H9 (cell line): ENCODE data around the gene HIVEP1. TPM values are rescaled to one million over a fixed set of nuclear protein-coding genes. Genes with fewer than 3 reads are reported as not detected.

ENCODE experiments used
- DNase-seq: peaks from one replicate; pipeline ENCODE4 v3.0.0-alpha.2; 2017
- H2AFZ ChIP-seq: one replicate; pipeline ENCODE4 v1.6.1; 2013; ENCODE audit warnings: mild to moderate bottlenecking, low read length, control low read depth, moderate library complexity
- H2AK5ac ChIP-seq: 2 replicates; pipeline ENCODE4 v1.6.1; 2013; ENCODE audit warnings: low read length, control low read depth, mixed read lengths; ENCODE audit not compliant: insufficient read length
- H2BK120ac ChIP-seq: one replicate; pipeline ENCODE4 v1.6.1; 2013; ENCODE audit warnings: low read depth, mild to moderate bottlenecking, low read length, control low read depth, inconsistent platforms; ENCODE audit not compliant: poor library complexity, severe bottlenecking
- H2BK12ac ChIP-seq: 2 replicates; pipeline ENCODE4 v1.6.1; 2013; ENCODE audit warnings: low read length, control low read depth, mixed read lengths, low read depth; ENCODE audit not compliant: insufficient read length
- H2BK15ac ChIP-seq: 2 replicates; pipeline ENCODE4 v1.6.1; 2013; ENCODE audit warnings: low read depth, low read length, control low read depth
- H2BK20ac ChIP-seq: one replicate; pipeline ENCODE4 v1.6.1; 2013; ENCODE audit warnings: low read depth, mild to moderate bottlenecking, low read length, control low read depth, inconsistent platforms; ENCODE audit not compliant: poor library complexity, severe bottlenecking
- H2BK5ac ChIP-seq: 2 replicates; pipeline ENCODE4 v1.6.1; 2013; ENCODE audit warnings: low read length, control low read depth, mixed read lengths; ENCODE audit not compliant: insufficient read length
- H3K14ac ChIP-seq: 2 replicates; pipeline ENCODE4 v1.6.1; 2013; ENCODE audit warnings: low read length, control low read depth; ENCODE audit not compliant: insufficient read depth
- H3K18ac ChIP-seq: 2 replicates; pipeline ENCODE4 v1.6.1; 2013; ENCODE audit warnings: low read depth, mild to moderate bottlenecking, mixed read lengths, low read length, control low read depth; ENCODE audit not compliant: insufficient read length
- H3K23ac ChIP-seq: 2 replicates; pipeline ENCODE4 v1.6.1; 2013; ENCODE audit warnings: low read length, control low read depth, mixed read lengths, low read depth; ENCODE audit not compliant: insufficient read length
- H3K23me2 ChIP-seq: 2 replicates; pipeline ENCODE4 v1.6.1; 2013; ENCODE audit warnings: low read depth, mild to moderate bottlenecking, mixed read lengths, low read length, control low read depth; ENCODE audit not compliant: insufficient read length, poor library complexity, severe bottlenecking
- H3K27ac ChIP-seq: 2 replicates; pipeline ENCODE4 v1.5.1; 2013; ENCODE audit warnings: low read length, control low read depth, mixed read lengths, low read depth; ENCODE audit not compliant: insufficient read length
- H3K27me3 ChIP-seq: 2 replicates; pipeline ENCODE4 v1.6.1; 2013; ENCODE audit warnings: low read length, control low read depth, inconsistent platforms; ENCODE audit not compliant: insufficient read depth
- H3K4ac ChIP-seq: 2 replicates; pipeline ENCODE4 v1.6.1; 2013; ENCODE audit warnings: low read depth, mild to moderate bottlenecking, control low read depth, inconsistent platforms, low read length, moderate library complexity
- H3K4me1 ChIP-seq: 2 replicates; pipeline ENCODE4 v1.6.1; 2013; ENCODE audit warnings: low read length, control low read depth, inconsistent platforms; ENCODE audit not compliant: insufficient read depth
- H3K4me2 ChIP-seq: 2 replicates; pipeline ENCODE4 v1.6.1; 2013; ENCODE audit warnings: low read length, control low read depth, mixed read lengths; ENCODE audit not compliant: insufficient read length, insufficient read depth
- H3K56ac ChIP-seq: 2 replicates; pipeline ENCODE4 v1.6.1; 2013; ENCODE audit warnings: low read depth, mild to moderate bottlenecking, mixed read lengths, low read length, control low read depth; ENCODE audit not compliant: insufficient read length
- H3K79me1 ChIP-seq: 2 replicates; pipeline ENCODE4 v1.6.1; 2013; ENCODE audit warnings: low read depth, mild to moderate bottlenecking, moderate library complexity, low read length, control low read depth, inconsistent platforms; ENCODE audit not compliant: insufficient read depth, poor library complexity, severe bottlenecking
- H3K79me2 ChIP-seq: 2 replicates; pipeline ENCODE4 v1.6.1; 2013; ENCODE audit warnings: low read length, control low read depth, inconsistent platforms; ENCODE audit not compliant: insufficient read depth
- H3K9ac ChIP-seq: 2 replicates; pipeline ENCODE4 v1.6.1; 2013; ENCODE audit warnings: low read length, control low read depth, mixed read lengths; ENCODE audit not compliant: insufficient read length; ENCODE audit errors: extremely low read depth
- H3K9me3 ChIP-seq: one replicate; pipeline ENCODE4 v1.6.1; 2013; ENCODE audit warnings: low read depth, low read length, inconsistent platforms; ENCODE audit not compliant: control insufficient read depth
- H3T11ph ChIP-seq: one replicate; pipeline ENCODE4 v1.6.1; 2013; ENCODE audit warnings: mild to moderate bottlenecking, low read length, control low read depth, inconsistent platforms
- H4K20me1 ChIP-seq: one replicate; pipeline ENCODE4 v1.6.1; 2013; ENCODE audit not compliant: control insufficient read depth, insufficient read length, insufficient read depth
- H4K5ac ChIP-seq: 2 replicates; pipeline ENCODE4 v1.6.1; 2013; ENCODE audit warnings: low read depth, mild to moderate bottlenecking, mixed read lengths, low read length, control low read depth; ENCODE audit not compliant: insufficient read length
- H4K8ac ChIP-seq: replicated peaks from 2 replicates; pipeline ENCODE4 v1.6.1; 2013; ENCODE audit warnings: low read length, control low read depth, mixed read lengths, low read depth; ENCODE audit not compliant: insufficient read length
- H4K91ac ChIP-seq: 2 replicates; pipeline ENCODE4 v1.6.1; 2013; ENCODE audit warnings: low read depth, mild to moderate bottlenecking, moderate library complexity, mixed read lengths, low read length, control low read depth; ENCODE audit not compliant: insufficient read length
- H3K27ac Mint-ChIP-seq, 3 experiments: 2 replicates in 2 of 3; 3 replicates in 1 of 3; pipeline ENCODE4 v1.8.0; 2020 to 2021; ENCODE audit warnings: mixed read lengths in 3 of 3, mild to moderate bottlenecking in 1 of 3, moderate library complexity in 1 of 3
- H3K27me3 Mint-ChIP-seq: 2 replicates; pipeline ENCODE4 v1.8.0; 2021; ENCODE audit warnings: low read depth, mild to moderate bottlenecking, moderate library complexity, mixed read lengths
- H3K36me3 Mint-ChIP-seq, 3 experiments: 2 replicates in 2 of 3; 3 replicates in 1 of 3; pipeline ENCODE4 v1.8.0; 2020 to 2021; ENCODE audit warnings: low read depth in 3 of 3, mixed read lengths in 3 of 3; ENCODE audit not compliant: insufficient read depth in 1 of 3
- H3K4me1 Mint-ChIP-seq, 2 experiments: 2 replicates each; pipeline ENCODE4 v1.8.0; 2020; ENCODE audit warnings: mixed read lengths in 2 of 2
- H3K4me3 Mint-ChIP-seq, 2 experiments: 2 replicates in 1 of 2; 3 replicates in 1 of 2; pipeline ENCODE4 v1.8.0; 2020 to 2021; ENCODE audit warnings: mild to moderate bottlenecking in 2 of 2, mixed read lengths in 2 of 2, moderate library complexity in 1 of 2
- H3K9me3 Mint-ChIP-seq, 2 experiments: 2 replicates in 1 of 2; 3 replicates in 1 of 2; pipeline ENCODE4 v1.8.0; 2020; ENCODE audit warnings: mild to moderate bottlenecking in 2 of 2, mixed read lengths in 2 of 2, moderate library complexity in 1 of 2
- CTCF ChIP-seq: fragments of 200-600 bp; sonication (generic); conservative IDR thresholded peaks from 3 replicates; pipeline ENCODE4 v1.8.0; 2021; ENCODE audit warnings: antibody characterized with exemption, mild to moderate bottlenecking
- WGBS: extraction: QIAGEN DNeasy Blood & Tissue Kit; methylation state at CpG from one replicate; pipeline ENCODE4 v1.1.7; 2013; ENCODE audit warnings: missing lambda C conversion rate, low lambda C conversion rate, mixed read lengths; ENCODE audit not compliant: insufficient read length; ENCODE audit errors: extremely low coverage; 5-methylcytosine and 5-hydroxymethylcytosine counted together
- total RNA-seq: library from RNA; stranded (reverse); gene quantifications from 2 replicates; pipeline ENCODE4 v1.2.1, GENCODE V29; 2021

HIVEP1 gene
- total RNA-seq, 1 experiment from 2014 or later = 44.2 TPM

GRCh38 chr6:12162213-12162612, 150.1 kb downstream of the HIVEP1 start:
- Histone ChIP-seq H4K8ac (no peak overlapping the region), H2AFZ (no peak overlapping the region), H3K18ac (no peak overlapping the region), H3K9ac (no peak overlapping the region), H3K14ac (no peak overlapping the region), H3K27me3 (no peaks in the 10 kb centered on the region), H3K79me1 (no peaks in the 10 kb centered on the region), H3K23me2 (no peaks in the 10 kb centered on the region), H3K27ac (no peak overlapping the region), H4K20me1 (no peaks in the 10 kb centered on the region), H3T11ph (no peak overlapping the region), H3K4me1 (no peaks in the 10 kb centered on the region), H2BK12ac (no peak overlapping the region), H2BK5ac (no peak overlapping the region), H4K5ac (no peak overlapping the region), H3K79me2 (no peaks in the 10 kb centered on the region), H2BK20ac (no peak overlapping the region), H3K9me3 (no peaks in the 10 kb centered on the region), H2AK5ac (no peak overlapping the region), H3K4me2 (no peak overlapping the region), H3K4ac (no peak overlapping the region), H3K23ac (no peak overlapping the region), H2BK15ac (no peak overlapping the region), H3K56ac (no peak overlapping the region), H2BK120ac (no peak overlapping the region), H4K91ac (no peak overlapping the region)
- H3K4me1 Mint-ChIP-seq = peaks cover 0 to 5% of the 10 kb centered on the region in 2 experiments; a peak in 3 of 4 replicates
- H3K36me3 Mint-ChIP-seq = peaks cover 27 to 36% (median 35%) of the 10 kb centered on the region in 3 experiments; a peak in 6 of 7 replicates
- H3K9me3 Mint-ChIP-seq = no peaks in the 10 kb centered on the region
- no peak for DNase-seq
- H3K27me3 Mint-ChIP-seq = no peaks in the 10 kb centered on the region
- no peak overlapping the region; a peak in 1 of 7 replicates for H3K27ac Mint-ChIP-seq
- H3K4me3 Mint-ChIP-seq = no peak overlapping the region
- TF ChIP-seq CTCF = no peak
- no CpG with 5 or more reads among the region's 5 CpGs for WGBS
